AG04450 (cell line): ENCODE measurements around the gene ANKHD1. TPM values are rescaled to one million over a fixed set of nuclear protein-coding genes. Genes with fewer than 3 reads are reported as not detected.

Experiments
- CTCF ChIA-PET: fragments of 300-600, 350-600 bp; formaldehyde crosslinking; extraction: SDS; loops from one replicate; lab custom pipeline; 2022; ENCODE audit warnings: antibody characterized with exemption, inconsistent platforms; lab: Charles Lee
- POLR2A ChIA-PET: fragments of 350-600 bp; formaldehyde crosslinking; extraction: SDS; loops from one replicate; lab custom pipeline; 2021; ENCODE audit warnings: antibody characterized with exemption, inconsistent platforms; lab: Yijun Ruan, JAX
- DNase-seq: peaks from one replicate; pipeline ENCODE4 v3.0.0-alpha.2; 2011; ENCODE audit warnings: low read depth, low spot score
- H3K27ac ChIP-seq: one replicate; pipeline ENCODE4 v1.5.1; 2012; ENCODE audit warnings: low read depth, low read length, control low read depth
- H3K27me3 ChIP-seq: one replicate; pipeline ENCODE4 v1.6.0; 2012; ENCODE audit warnings: low read length; ENCODE audit not compliant: control insufficient read depth, insufficient read depth
- H3K4me3 ChIP-seq: 2 replicates; pipeline ENCODE4 v1.5.1; 2011; ENCODE audit warnings: mild to moderate bottlenecking, low read depth, low read length, control low read depth
- H3K9me3 ChIP-seq: 2 replicates; pipeline ENCODE4 v1.5.1; 2012; ENCODE audit warnings: low read length; ENCODE audit not compliant: control insufficient read depth, insufficient read depth
- polyA plus RNA-seq: library from polyadenylated mRNA; depleted of rRNA; stranded (reverse); fragments of >200 nt; gene quantifications from 2 replicates; pipeline ENCODE4 v1.2.3, GENCODE V29; 2011
- TF ChIP-seq, protein P1 (sequence below): IDR thresholded peaks from 2 replicates; pipeline ENCODE4 v1.5.1; 2011; ENCODE audit warnings: low read depth, low read length, control low read depth, inconsistent platforms

Gene ANKHD1
- polyA plus RNA-seq, 1 experiment: 56.6 TPM

DNA sequence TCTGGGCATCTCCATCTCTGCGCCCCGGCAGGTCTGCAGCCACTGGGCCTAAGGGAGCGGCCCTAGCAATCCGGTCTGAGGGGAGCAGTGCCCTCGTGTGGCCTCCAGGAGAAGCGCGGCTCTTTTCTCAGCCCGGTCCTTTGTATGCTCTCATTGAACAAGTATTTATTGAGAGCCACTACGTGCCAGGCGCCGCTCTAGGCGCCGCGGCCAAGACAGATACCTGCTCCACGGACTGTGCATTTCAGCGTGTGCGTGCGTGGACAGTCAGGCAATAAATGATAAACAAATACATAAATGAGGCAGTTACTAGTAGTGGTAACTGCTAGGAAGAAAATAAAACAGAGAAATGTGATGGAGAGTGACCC is 43.9 kb upstream of the ANKHD1 start:
- H3K9me3 ChIP-seq: no peaks in the 10 kb centered on the region
- no peak overlapping the region for H3K27ac ChIP-seq

DNA sequence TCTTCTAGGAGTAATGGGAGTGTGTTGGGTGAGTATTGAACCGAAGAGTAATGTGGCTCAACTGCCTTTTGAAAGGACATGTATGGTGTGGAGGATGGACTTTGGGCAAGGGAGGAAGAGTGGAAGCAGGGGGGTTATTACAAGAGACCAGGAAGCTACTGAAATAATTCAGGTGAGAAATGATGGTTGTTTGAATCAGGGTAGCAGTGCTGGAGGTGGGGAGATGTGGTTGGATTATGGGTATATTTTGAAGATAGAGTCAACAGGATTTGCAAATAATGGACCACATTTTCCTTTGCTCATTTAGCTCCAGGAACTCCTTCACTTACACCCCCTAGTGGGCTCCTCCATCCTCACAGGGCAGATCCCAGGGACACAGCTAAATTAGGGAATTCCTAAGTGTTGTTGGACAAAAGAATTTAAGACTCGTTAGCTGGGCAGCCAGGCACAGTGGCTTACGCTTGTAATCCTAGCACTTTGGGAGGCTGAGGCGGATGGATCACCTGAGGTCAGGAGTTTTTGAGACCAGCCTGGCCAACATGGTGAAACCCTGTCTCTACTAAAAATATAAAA is 42.8 kb upstream of the ANKHD1 start:
- H3K27ac ChIP-seq: no peak overlapping the region
- TF ChIP-seq, protein P1, sequence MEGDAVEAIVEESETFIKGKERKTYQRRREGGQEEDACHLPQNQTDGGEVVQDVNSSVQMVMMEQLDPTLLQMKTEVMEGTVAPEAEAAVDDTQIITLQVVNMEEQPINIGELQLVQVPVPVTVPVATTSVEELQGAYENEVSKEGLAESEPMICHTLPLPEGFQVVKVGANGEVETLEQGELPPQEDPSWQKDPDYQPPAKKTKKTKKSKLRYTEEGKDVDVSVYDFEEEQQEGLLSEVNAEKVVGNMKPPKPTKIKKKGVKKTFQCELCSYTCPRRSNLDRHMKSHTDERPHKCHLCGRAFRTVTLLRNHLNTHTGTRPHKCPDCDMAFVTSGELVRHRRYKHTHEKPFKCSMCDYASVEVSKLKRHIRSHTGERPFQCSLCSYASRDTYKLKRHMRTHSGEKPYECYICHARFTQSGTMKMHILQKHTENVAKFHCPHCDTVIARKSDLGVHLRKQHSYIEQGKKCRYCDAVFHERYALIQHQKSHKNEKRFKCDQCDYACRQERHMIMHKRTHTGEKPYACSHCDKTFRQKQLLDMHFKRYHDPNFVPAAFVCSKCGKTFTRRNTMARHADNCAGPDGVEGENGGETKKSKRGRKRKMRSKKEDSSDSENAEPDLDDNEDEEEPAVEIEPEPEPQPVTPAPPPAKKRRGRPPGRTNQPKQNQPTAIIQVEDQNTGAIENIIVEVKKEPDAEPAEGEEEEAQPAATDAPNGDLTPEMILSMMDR: peak; percentile 69
- H3K27me3 ChIP-seq: no peaks in the 10 kb centered on the region
- no peaks in the 10 kb centered on the region; the same call in 1 of the 2 replicates for H3K9me3 ChIP-seq
- H3K4me3 ChIP-seq: no peak overlapping the region
- ChIA-PET POLR2A (interaction anchor here (0.6 to 1.0 kb wide), 6 partner anchors 13 to 165 kb away, joined by 3 to 6 read pairs (median 4); partner anchors contain the start of gene HBEGF), CTCF (interaction anchor here (0.5 to 9.5 kb wide), 44 partner anchors 10 to 1163 kb away, joined by 3 to 279 read pairs (median 4); partner anchors contain the start of genes HBEGF and TMCO6)
- DNase-seq: no peak

More for the DNA sequence above, 43.9 kb upstream of the ANKHD1 start:
- ChIA-PET POLR2A (no interaction called here), CTCF (interaction anchor here (0.7 to 9.5 kb wide), 10 partner anchors 9 to 162 kb away, joined by 3 to 279 read pairs (median 6); no protein-coding TSS in a partner anchor)
- no peaks in the 10 kb centered on the region for H3K27me3 ChIP-seq
- peak; percentile 76 for DNase-seq
- TF ChIP-seq, protein P1: peak; percentile 91
- H3K4me3 ChIP-seq: peak overlapping the region; percentile 27

DNA sequence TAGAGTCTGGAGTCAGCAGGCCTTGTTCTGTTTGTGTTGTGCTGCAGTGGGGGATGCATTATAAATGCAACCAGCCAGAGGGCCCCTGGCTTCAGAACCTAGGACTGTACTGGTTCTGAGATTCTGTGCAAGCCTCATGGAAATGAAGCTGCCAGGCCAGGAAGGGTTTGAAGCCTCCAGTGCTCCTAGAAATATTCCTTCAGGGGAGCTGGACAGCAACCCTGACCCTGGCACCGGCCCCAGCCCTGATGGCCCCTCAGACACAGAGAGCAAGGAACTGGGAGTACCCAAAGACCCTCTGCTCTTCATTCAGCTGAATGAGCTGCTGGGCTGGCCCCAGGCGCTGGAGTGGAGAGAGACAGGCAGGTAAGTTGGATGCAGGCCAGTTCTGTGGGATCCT is 41.5 kb upstream of the ANKHD1 start, which contains the start of gene SLC4A9:
TSS of gene SLC4A9 (plus strand) at position 94 of the 400 bp plus-strand sequence. CDS start at position 137, 43 bp downstream.
- Histone ChIP-seq H3K27me3 (no peaks in the 10 kb centered on the region), H3K9me3 (no peaks in the 10 kb centered on the region; the same call in 1 of the 2 replicates), H3K4me3 (no peak within 1 kb of the TSS), H3K27ac (no peak within 1 kb of the TSS)
- no peak for DNase-seq
- POLR2A ChIA-PET: no interaction called here
- CTCF ChIA-PET: interaction anchor here (0.6 to 9.5 kb wide), 5 partner anchors 8 to 124 kb away, joined by 4 to 279 read pairs (median 13); no protein-coding TSS in a partner anchor
- TF ChIP-seq, protein P1: no peak

DNA sequence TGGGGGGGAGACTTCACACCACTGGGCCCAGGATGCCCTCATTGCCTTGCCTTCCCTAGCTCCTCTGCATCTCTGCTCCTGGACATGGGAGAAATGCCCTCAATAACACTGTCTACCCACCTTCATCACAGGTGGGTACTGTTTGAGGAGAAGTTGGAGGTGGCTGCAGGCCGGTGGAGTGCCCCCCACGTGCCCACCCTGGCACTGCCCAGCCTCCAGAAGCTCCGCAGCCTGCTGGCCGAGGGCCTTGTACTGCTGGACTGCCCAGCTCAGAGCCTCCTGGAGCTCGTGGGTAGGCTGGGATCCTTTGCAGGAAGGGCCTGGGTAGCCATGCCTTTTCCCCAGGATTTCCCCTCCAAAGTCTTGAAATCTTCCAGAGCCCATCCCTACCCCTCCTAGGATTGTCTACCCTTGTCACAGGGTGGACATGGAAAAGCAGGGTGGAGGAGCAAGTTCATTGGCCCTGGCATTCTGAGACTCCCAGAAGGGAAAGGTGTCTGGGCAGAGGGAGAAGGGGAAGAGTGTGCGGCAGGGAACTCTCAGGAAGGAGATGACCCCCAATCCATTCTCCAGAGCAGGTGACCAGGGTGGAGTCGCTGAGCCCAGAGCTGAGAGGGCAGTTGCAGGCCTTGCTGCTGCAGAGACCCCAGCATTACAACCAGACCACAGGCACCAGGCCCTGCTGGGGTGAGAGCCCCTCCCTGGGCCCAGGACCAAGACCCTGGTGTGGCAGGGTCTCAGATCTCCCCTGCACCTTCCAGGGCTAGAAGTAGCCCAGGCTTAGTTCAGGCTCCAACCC is 40.8 kb upstream of the ANKHD1 start:
- Histone ChIP-seq H3K4me3 (no peak overlapping the region), H3K27me3 (peaks cover 5% of the 10 kb centered on the region), H3K9me3 (no peaks in the 10 kb centered on the region; the same call in 1 of the 2 replicates), H3K27ac (no peak overlapping the region)
- no peak for DNase-seq
- CTCF ChIA-PET: interaction anchor here (0.5 to 9.5 kb wide), 9 partner anchors 9 to 360 kb away, joined by 3 to 279 read pairs (median 5); no protein-coding TSS in a partner anchor
- TF ChIP-seq, protein P1: no peak
- POLR2A ChIA-PET: no interaction called here
